ENCODE data around the gene LMBRD2. TPM values are rescaled to one million over a fixed set of nuclear protein-coding genes. Genes with fewer than 3 reads are reported as not detected.

The LMBRD2 gene
- total RNA-seq, 2 donors from 2014 or later: 12.7 to 17.5 TPM

GRCh38 chr5:36172599-36172998, 20.9 kb upstream of the LMBRD2 start:
- Histone ChIP-seq H3K27ac (no peak overlapping the region), H3K9ac (ENCODE audit: low read depth in 2 of 2, low read length in 2 of 2) (no peak overlapping the region), H3K36me3 (peaks cover 5% of the 10 kb centered on the region), H3K27me3 (no peaks in the 10 kb centered on the region), H3K4me3 (no peak overlapping the region), H3K9me3 (no peaks in the 10 kb centered on the region), H3K4me1 (no peaks in the 10 kb centered on the region)
- intact Hi-C loops (cut with DNase I): loop anchor here (10.0 kb wide), 1 partner anchor 132 kb away; the partner anchor contains the start of gene RANBP3L
- no peak for TF ChIP-seq CTCF (IDR thresholded peaks at IDR 0.05)
- no peak for DNase-seq

GRCh38 chr5:36170832-36171424, 19.2 kb upstream of the LMBRD2 start:
- no peak for TF ChIP-seq CTCF (IDR thresholded peaks at IDR 0.05)
- H3K36me3 ChIP-seq: peaks cover 5% of the 10 kb centered on the region
- H3K27ac ChIP-seq: no peak overlapping the region
- no peak overlapping the region for H3K9ac ChIP-seq (ENCODE audit: low read depth in 2 of 2, low read length in 2 of 2)
- H3K27me3 ChIP-seq: no peaks in the 10 kb centered on the region
- no peak overlapping the region for H3K4me3 ChIP-seq
- H3K4me1 ChIP-seq: no peaks in the 10 kb centered on the region
- DNase-seq: no peak
- intact Hi-C loops (cut with DNase I): loop anchor here (10.0 kb wide), 1 partner anchor 134 kb away; the partner anchor contains the start of gene RANBP3L
- no peaks in the 10 kb centered on the region for H3K9me3 ChIP-seq

- H3K4me1 ChIP-seq: no peaks in the 10 kb centered on the region
- no peaks in the 10 kb centered on the region for H3K9me3 ChIP-seq
- H3K4me3 ChIP-seq: no peak overlapping the region
- intact Hi-C loops (cut with DNase I): no loop called here
- no peak overlapping the region for H3K9ac ChIP-seq (ENCODE audit: low read depth in 2 of 2, low read length in 2 of 2)
- DNase-seq: no peak
- TF ChIP-seq CTCF (IDR thresholded peaks at IDR 0.05): no peak
- H3K27ac ChIP-seq: no peak overlapping the region
- H3K36me3 ChIP-seq: peaks cover 5% of the 10 kb centered on the region
- no peaks in the 10 kb centered on the region for H3K27me3 ChIP-seq
These were observed 17.1 kb upstream of the LMBRD2 start for GRCh38 chr5:36168737-36169136.

GRCh38 chr5:36164461-36164860, 12.8 kb upstream of the LMBRD2 start:
- Histone ChIP-seq H3K27ac (no peak overlapping the region), H3K4me3 (no peak overlapping the region), H3K36me3 (no peaks in the 10 kb centered on the region), H3K27me3 (no peaks in the 10 kb centered on the region), H3K9ac (ENCODE audit: low read depth in 2 of 2, low read length in 2 of 2) (no peak overlapping the region), H3K9me3 (no peaks in the 10 kb centered on the region), H3K4me1 (no peaks in the 10 kb centered on the region)
- intact Hi-C loops (cut with DNase I): no loop called here
- no peak for TF ChIP-seq CTCF (IDR thresholded peaks at IDR 0.05)
- DNase-seq: no peak

GRCh38 chr5:36162810-36163486, 11.3 kb upstream of the LMBRD2 start:
- H3K36me3 ChIP-seq: no peaks in the 10 kb centered on the region
- no peak overlapping the region for H3K4me3 ChIP-seq
- intact Hi-C loops (cut with DNase I): no loop called here
- no peak for DNase-seq
- no peak overlapping the region for H3K9ac ChIP-seq (ENCODE audit: low read depth in 2 of 2, low read length in 2 of 2)
- TF ChIP-seq CTCF (IDR thresholded peaks at IDR 0.05): no peak
- no peak overlapping the region for H3K27ac ChIP-seq
- no peaks in the 10 kb centered on the region for H3K9me3 ChIP-seq
- H3K4me1 ChIP-seq: no peaks in the 10 kb centered on the region
- no peaks in the 10 kb centered on the region for H3K27me3 ChIP-seq
